HPDE6-E6E7 (cell line): ENCODE results near the gene LAMC3.

ENCODE experiments used
- DNase-seq: peaks from one replicate; pipeline ENCODE4 v3.0.0; 2011; ENCODE audit warnings: missing footprints; ENCODE audit errors: extremely low spot score

The LAMC3 gene

GRCh38 chr9:131076347-131077195 lies 67.6 kb downstream of the LAMC3 start:
- DNase-seq = no peak

GRCh38 chr9:131078427-131079366 lies 69.7 kb downstream of the LAMC3 start:
- DNase-seq = no peak

GRCh38 chr9:131080589-131080988 lies 71.6 kb downstream of the LAMC3 start:
- DNase-seq = peak; percentile 60

- DNase-seq = no peak
These were observed 72.9 kb downstream of the LAMC3 start for GRCh38 chr9:131081868-131082267.

- no peak for DNase-seq
These were observed 74.0 kb downstream of the LAMC3 start for GRCh38 chr9:131082774-131083512.

- DNase-seq = no peak
These were observed 75.8 kb downstream of the LAMC3 start for GRCh38 chr9:131084661-131085369.

GRCh38 chr9:131085370-131086122 lies 76.6 kb downstream of the LAMC3 start:
- DNase-seq = no peak

GRCh38 chr9:131087354-131087893 lies 78.5 kb downstream of the LAMC3 start:
- DNase-seq = no peak

GRCh38 chr9:131090025-131090787 lies 81.2 kb downstream of the LAMC3 start:
- no peak for DNase-seq

- DNase-seq = no peak
These were observed 82.5 kb downstream of the LAMC3 start for GRCh38 chr9:131091352-131091992.

GRCh38 chr9:131092030-131092429 lies 83.1 kb downstream of the LAMC3 start:
- DNase-seq = no peak

GRCh38 chr9:131092548-131093440 lies 83.8 kb downstream of the LAMC3 start:
- DNase-seq = no peak

GRCh38 chr9:131094015-131094414 lies 85.0 kb downstream of the LAMC3 start:
- DNase-seq = no peak

- peak; percentile 61 for DNase-seq
These were observed 85.6 kb downstream of the LAMC3 start for GRCh38 chr9:131094622-131095021.

GRCh38 chr9:131095666-131096268 lies 86.8 kb downstream of the LAMC3 start:
- peak; percentile 44 for DNase-seq

GRCh38 chr9:131096269-131097125 lies 87.5 kb downstream of the LAMC3 start, which contains the start of gene AIF1L:
Gene AIF1L, plus strand, starts transcription at chr9:131096531. Its CDS starts 99 bp downstream, at chr9:131096630.
- peak; percentile 42 for DNase-seq
